ENCODE measurements around the gene PRRC2C. TPM values are rescaled to one million over a fixed set of nuclear protein-coding genes. Genes with fewer than 3 reads are reported as not detected.
"Not testable (repeated sequence)": the region's sequence is repeated elsewhere in the genome, so short reads cannot be mapped to it uniquely, and the experiment has no call there.

PRRC2C gene
- total and polyA plus RNA-seq, 2 experiments from 2014 or later: 186 to 368 TPM

DNA sequence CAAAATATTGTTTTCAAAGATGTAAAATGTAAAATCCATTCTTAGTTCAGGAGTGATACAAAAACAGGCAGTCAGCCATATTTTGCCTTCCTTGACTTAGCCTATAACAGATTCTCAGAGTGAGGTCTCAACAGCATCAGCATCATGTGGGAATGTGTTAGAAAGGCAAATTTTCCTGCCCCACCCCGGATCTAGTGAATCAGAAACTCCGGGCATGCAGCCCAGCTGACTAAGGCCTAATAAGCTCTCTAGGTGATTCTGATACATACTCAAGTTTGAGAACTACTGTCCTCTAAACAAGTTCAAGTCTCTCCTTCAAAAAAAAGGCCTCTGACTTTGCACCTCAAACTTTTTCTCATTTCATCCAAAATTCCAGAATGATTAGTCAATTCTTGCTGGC lies 46.9 kb upstream of the PRRC2C start:
- H3K79me2 ChIP-seq (replicated peaks; ENCODE audit: insufficient read depth): no peaks in the 10 kb centered on the region
- no peaks in the 10 kb centered on the region for H3F3A ChIP-seq (replicated peaks; ENCODE audit: low read depth)
- no peaks in the 10 kb centered on the region for H3K4me1 ChIP-seq (ENCODE audit: insufficient read depth)
- H3K9me3 Mint-ChIP-seq: no peaks in the 10 kb centered on the region
- DNase-seq (ENCODE audit: low spot score): no peak
- H3K27ac Mint-ChIP-seq: no peak overlapping the region
- no peaks in the 10 kb centered on the region for H3K36me3 ChIP-seq (ENCODE audit: insufficient read depth)
- peaks cover 4% of the 10 kb centered on the region for H3K27me3 Mint-ChIP-seq (ENCODE audit: insufficient read depth, low read depth, poor library complexity)
- no peaks in the 10 kb centered on the region for H3K36me3 Mint-ChIP-seq (ENCODE audit: low read depth)
- 0 out of 2 replicates have a peak, but pooled peaks cover 3% of the 10 kb centered on the region for H3K9me2 ChIP-seq (ENCODE audit: insufficient read depth)
- no peak overlapping the region for H3K27ac ChIP-seq (ENCODE audit: low read depth)
- H3K27me3 ChIP-seq (ENCODE audit: insufficient read depth): no peaks in the 10 kb centered on the region
- H3K4me3 ChIP-seq: no peak overlapping the region
- H3K4me3 Mint-ChIP-seq: no peak overlapping the region
- H4K20me1 ChIP-seq (replicated peaks; ENCODE audit: insufficient read depth): no peaks in the 10 kb centered on the region
- no peak for TF ChIP-seq JUNB (IDR thresholded peaks at IDR 0.05; ENCODE audit: unreplicated experiment)
- no peak for TF ChIP-seq STAT1 (IDR thresholded peaks at IDR 0.05; ENCODE audit: unreplicated experiment)
- no peak for TF ChIP-seq EZH2 (IDR thresholded peaks at IDR 0.05; ENCODE audit: low read depth, unreplicated experiment)
- no peak for TF ChIP-seq CREB1 (CRISPR knock-in tag; IDR thresholded peaks at IDR 0.05; ENCODE audit: low read depth)
- no peak for TF ChIP-seq ZNF331 (CRISPR knock-in tag; IDR thresholded peaks at IDR 0.05; ENCODE audit: low read depth)
- no peak for TF ChIP-seq POLR2AphosphoS5 (IDR thresholded peaks at IDR 0.05; ENCODE audit: low read depth)
- H3K4me1 Mint-ChIP-seq: peaks cover 17% of the 10 kb centered on the region
- peak overlapping the region; percentile 78; the same call in 1 of the 2 replicates for H2AFZ ChIP-seq
- no peak for ATAC-seq
- H3K4me2 ChIP-seq: no peak overlapping the region

DNA sequence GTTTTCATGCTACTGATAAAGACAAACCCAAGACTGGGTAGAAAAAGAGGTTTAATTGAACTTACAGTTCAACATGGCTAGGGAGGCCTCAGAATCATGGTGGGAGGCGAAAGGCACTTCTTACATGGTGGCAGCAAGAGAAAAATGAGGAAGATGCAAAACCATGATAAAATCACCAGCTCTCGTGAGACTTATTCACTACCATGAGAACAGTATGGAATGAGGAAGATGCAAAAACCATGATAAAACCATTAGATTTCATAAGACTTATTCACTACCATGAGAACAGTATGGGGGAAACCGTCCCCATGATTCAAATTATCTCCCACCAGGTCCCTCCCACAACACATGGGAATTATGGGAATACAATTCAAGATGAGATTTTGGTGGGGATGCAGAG lies 45.1 kb upstream of the PRRC2C start:
- H3K4me2 ChIP-seq; H3K27ac ChIP-seq (ENCODE audit: low read depth); H3K27me3 ChIP-seq (ENCODE audit: insufficient read depth); H3F3A ChIP-seq (replicated peaks; ENCODE audit: low read depth); H3K36me3 ChIP-seq (ENCODE audit: insufficient read depth); H3K4me3 ChIP-seq; H3K9me3 Mint-ChIP-seq; H3K9me2 ChIP-seq (ENCODE audit: insufficient read depth); H3K36me3 Mint-ChIP-seq (ENCODE audit: low read depth); H3K27me3 Mint-ChIP-seq (ENCODE audit: insufficient read depth, low read depth, poor library complexity); H3K4me3 Mint-ChIP-seq; H2AFZ ChIP-seq; H3K79me2 ChIP-seq (replicated peaks; ENCODE audit: insufficient read depth); DNase-seq (ENCODE audit: low spot score); H3K4me1 ChIP-seq (ENCODE audit: insufficient read depth); ATAC-seq; H4K20me1 ChIP-seq (replicated peaks; ENCODE audit: insufficient read depth); H3K27ac Mint-ChIP-seq: not testable (repeated sequence)
- H3K4me1 Mint-ChIP-seq: peaks cover 11% of the 10 kb centered on the region

DNA sequence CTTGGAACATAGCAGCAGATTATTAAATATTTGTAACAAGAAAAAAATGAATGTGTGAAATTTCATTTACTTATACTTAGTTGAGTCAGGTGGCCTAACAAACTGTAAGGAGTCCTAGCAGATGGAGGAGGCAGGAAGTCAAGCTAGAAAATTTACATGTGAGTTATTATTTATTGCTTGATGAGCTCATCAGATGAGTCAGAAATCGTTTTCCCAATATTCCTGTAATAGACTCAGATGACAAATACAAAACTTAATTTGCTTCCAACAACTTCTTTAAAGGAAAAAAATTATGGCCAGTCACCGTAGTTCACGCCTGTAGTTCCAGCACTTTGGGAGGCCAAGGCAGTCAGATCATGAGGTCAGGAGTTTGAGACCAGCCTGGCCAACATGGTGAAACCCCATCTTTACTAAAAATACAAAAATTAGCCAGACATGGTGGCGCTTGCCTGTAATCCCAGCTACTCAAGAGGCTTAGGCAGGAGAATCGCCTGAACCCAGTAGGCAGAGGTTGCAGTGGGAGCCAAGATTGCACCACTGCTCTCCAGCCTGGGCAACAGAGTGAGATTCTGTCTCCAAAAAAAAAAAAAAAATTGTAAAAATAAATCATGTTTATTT lies 43.9 kb upstream of the PRRC2C start:
- ATAC-seq; H3K9me2 ChIP-seq (ENCODE audit: insufficient read depth); H3K27me3 ChIP-seq (ENCODE audit: insufficient read depth); DNase-seq (ENCODE audit: low spot score); H3K4me3 Mint-ChIP-seq; H3K4me3 ChIP-seq; H3K79me2 ChIP-seq (replicated peaks; ENCODE audit: insufficient read depth); H3K9me3 Mint-ChIP-seq; H3K4me2 ChIP-seq; H3K4me1 ChIP-seq (ENCODE audit: insufficient read depth); H3K36me3 ChIP-seq (ENCODE audit: insufficient read depth); H3K27ac Mint-ChIP-seq; H3K27ac ChIP-seq (ENCODE audit: low read depth); H3K27me3 Mint-ChIP-seq (ENCODE audit: insufficient read depth, low read depth, poor library complexity); H3K36me3 Mint-ChIP-seq (ENCODE audit: low read depth); H2AFZ ChIP-seq; H3F3A ChIP-seq (replicated peaks; ENCODE audit: low read depth); H4K20me1 ChIP-seq (replicated peaks; ENCODE audit: insufficient read depth): not testable (repeated sequence)
- H3K4me1 Mint-ChIP-seq: peaks cover 15% of the 10 kb centered on the region
